Measurements from ENCODE around the gene MOCS3. TPM values are rescaled to one million over a fixed set of nuclear protein-coding genes. Genes with fewer than 3 reads are reported as not detected.
"Not testable (repeated sequence)": the region's sequence is repeated elsewhere in the genome, so short reads cannot be mapped to it uniquely, and the experiment has no call there.

MOCS3 gene
- polyA plus RNA-seq, 3 donors: 1.7 to 2.6 (median 2.0) TPM

DNA sequence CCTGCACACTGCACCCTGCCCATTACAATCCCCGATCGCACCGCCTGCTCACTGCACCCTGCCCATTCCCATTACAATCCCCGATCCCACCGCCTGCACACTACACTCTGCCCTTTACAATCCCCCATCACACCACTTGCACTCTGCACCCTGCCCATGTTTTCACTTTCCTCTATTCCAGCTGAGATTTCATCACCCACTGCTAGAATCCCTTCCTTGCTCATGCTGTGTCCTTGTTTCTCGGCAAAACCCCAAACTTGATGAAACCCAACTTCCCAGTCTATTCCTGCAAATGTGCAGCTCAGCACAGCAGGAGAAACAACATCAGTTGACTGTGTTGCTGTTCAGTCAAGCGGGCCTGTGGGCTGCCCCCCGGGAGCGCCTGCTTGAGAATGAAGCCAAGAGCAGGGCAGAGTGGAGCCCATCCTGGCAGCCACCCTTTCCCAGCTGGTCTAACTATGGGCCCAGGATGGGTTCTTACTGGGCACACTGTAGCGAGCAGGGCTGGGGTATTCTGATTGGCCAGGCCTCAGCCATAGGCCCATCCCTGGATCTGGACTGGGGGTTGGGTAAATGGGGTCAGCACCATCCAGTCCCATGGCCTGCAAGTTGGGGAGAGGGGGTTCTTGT lies 17.2 kb downstream of the MOCS3 start:
- no peak overlapping the region for H3K27ac ChIP-seq (ENCODE audit: low read depth, low read length)
- 89 to 92% (median 89%) methylated on average over 10 of the region's 10 CpGs for WGBS, 3 donors

DNA sequence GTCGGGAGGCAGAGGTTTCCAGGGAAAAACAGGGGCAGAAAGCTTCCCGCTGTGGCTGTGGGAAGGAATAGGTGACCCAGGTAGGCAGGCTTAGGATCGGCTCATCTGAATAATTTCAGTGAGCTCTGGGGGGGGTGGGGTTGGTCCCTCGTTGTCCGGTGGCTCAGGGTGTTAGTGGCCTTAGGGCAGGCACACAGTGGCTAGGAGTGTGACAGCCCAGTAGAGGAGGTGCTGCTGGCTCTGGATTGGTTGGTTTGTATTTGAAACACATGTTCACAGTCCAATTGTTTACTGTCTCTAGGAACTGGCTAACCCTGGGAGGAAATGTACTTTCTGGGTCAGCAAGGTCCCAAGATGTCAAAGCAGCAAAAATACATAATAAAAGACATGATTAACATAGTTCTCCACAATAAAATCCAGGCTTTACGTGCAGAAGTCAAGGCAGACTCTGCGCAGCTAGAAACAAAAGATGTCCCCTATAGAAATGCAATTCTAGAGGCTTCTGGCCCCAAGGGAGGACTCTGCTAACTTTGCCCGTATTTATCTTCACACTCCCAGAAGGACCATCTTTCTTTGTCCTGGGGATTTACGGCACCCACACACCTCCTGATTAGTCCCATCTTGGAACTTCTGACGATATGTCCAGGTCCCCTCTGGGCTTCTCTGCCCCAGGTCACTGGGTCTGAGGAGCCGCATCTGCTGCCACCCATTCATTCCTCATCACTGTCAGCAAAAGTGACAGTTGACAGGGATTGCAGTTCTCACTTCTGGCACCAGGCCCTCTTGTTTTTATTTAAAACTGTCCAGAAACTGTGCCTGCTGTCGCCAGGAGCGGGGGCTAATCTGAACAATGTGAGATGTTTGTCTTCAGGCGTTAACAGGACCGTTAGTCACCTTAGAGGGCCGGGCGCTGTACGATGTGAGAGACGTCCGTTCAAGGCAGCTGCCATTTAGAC lies 18.7 kb downstream of the MOCS3 start:
- WGBS, 3 donors: 42 to 60% (median 56%) methylated on average over 20 of the region's 20 CpGs
- H3K27ac ChIP-seq (ENCODE audit: low read depth, low read length): no peak overlapping the region

DNA sequence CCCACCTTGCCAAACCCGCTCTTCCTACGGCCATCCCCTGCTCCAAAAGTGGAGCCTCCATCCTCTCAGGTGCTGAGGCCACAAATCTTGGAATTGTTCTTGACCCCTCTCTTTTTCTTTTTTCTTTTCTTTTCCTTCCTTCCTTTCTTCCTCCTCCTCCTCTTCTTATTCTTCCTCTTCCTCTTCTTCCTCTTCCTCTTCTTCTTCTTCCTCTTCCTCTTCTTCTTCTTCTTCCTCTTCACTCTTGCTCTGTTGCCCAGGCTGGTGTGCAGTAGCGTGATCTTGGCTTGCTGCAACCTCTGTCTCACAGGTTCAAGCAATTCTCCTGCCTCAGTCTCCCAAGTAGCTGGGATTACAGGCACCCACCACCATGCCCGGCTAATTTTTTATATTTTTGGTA lies 19.9 kb downstream of the MOCS3 start:
- not testable (repeated sequence) for H3K27ac ChIP-seq (ENCODE audit: low read depth, low read length)
- WGBS, 3 donors: 83 to 94% (median 88%) methylated on average over 4 of the region's 4 CpGs

DNA sequence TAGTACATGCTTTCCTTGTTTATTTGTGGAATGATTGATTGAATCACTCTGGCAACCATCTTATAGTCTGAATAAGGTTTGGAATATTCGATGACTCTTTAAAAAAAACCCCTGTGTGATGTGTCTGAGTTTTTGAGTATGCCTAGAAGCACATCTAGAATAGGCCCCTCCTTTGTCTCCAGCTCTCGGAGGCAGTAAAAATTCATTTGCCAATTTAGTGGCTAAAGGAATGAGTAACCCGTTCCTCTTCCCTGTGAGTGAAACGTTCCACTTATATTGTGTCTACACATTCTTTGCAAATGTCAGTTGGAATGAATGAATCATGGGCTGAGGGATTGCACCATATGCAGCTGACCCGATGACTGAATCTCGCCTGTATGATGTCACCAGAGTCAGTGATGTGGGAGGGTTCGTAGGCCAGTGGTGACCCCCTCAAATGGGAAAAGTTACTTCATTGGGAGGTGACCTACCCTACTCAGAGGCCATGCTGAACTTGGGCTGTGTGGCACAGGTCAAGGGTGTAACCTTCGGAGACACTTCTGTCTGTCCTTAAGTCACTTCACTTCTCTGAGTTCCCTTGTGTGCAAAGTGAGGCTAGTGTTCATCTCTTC lies 21.6 kb downstream of the MOCS3 start:
- WGBS, 3 donors: 46 to 59% (median 47%) methylated on average over 8 of the region's 8 CpGs
- no peak overlapping the region for H3K27ac ChIP-seq (ENCODE audit: low read depth, low read length)

DNA sequence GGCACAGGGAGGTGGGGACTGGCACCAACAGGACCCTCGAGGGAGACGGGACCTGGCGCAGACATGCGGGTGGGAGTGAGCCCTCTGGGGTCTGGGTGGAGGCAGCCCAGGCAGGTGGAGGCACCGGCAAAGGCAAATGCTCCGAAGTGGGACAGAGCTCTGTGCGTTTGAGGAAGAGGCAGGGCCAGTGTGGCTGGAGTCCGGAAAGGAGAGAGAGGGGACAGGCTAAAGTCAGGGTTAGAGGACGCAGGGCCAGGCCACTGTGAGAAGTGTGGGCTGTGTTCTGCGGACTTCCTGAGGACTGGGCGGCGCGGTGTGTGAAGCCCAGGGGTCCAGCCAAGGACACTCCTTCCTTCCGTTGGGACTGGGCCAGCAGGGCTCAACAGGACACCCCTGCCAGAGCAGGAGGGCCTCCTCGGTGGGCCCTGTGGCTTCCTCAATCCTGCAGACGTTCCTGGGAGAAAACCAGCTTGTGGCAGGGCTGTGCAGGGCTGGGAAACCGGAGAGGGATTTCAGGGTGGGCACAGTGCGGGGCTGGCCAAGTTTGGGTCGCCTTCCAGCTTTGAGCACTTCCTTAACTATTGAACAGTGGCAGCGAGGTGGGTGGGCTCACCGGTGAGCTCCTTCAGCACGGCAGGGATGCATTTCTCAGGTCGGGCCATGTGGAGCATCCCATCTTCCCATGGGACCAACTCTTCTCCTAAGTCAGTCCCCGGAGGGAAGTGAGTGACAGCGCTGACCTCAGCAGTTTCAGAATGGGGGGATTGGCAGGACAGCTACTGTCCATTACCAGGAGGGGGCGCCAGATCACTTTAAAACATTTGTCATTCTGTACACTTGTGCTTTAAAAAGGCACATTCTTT lies 22.5 kb downstream of the MOCS3 start:
- WGBS, 3 donors: 38 to 47% (median 40%) methylated on average over 26 of the region's 26 CpGs
- no peak overlapping the region for H3K27ac ChIP-seq (ENCODE audit: low read depth, low read length)

DNA sequence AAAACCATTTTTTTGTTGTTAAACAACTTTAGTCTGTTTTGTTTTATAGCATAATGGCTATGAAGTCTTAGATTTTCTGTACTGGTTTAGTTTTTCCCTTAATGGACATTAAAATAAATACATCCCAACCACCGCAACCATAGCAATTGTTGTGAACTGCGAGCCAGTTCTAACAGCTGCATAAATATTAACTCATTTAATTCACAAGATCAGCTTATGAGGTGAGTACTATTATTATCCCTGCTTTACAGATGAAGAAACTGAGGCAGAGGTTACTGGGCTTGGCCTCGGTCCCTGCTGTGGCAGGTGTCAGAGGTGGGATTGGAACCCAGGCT lies 23.1 kb downstream of the MOCS3 start:
- no peak overlapping the region for H3K27ac ChIP-seq (ENCODE audit: low read depth, low read length)
- WGBS, 3 donors: 86 to 93% (median 92%) methylated on average over 3 of the region's 3 CpGs

DNA sequence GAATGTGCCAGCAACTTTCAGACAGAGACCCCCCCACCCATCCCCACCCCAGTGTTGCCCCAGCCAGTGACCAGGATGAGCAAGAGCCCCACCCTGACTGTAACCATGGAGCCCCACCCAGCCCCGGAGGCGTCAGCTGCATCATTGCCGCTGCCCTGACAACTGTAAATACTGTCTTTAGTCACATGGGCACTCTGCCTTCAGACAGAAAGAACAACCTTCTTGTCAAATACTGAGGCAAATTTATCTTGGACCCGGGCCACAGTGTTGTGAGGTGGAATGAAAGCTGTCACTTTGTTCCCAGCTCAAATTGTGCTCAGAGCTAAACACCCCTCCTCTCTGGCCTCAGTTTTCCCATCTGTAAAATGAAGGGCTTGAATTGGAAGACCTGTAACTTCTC lies 23.7 kb downstream of the MOCS3 start:
- 15 to 30% (median 29%) methylated on average over 4 of the region's 4 CpGs for WGBS, 3 donors
- H3K27ac ChIP-seq (ENCODE audit: low read depth, low read length): no peak overlapping the region

DNA sequence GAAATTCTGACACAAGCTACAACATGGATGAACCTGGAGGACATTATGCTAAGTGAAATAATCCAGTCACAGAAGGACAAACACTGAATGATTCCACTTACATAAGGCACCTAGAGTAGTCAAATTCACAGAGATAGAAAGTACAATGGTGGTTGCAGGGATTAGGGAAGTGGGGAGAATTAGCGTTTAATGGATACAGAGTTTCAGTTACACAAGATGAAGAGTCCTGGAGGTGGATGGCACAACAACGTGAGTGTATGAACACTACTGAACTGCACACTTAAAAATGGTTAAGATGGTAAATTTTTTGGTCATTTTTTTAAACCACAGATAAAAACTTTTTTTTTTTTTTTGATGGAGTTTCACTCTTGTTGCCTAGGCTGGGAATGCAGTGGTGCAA lies 24.7 kb downstream of the MOCS3 start:
- 27 to 51% (median 40%) methylated on average over 2 of the region's 2 CpGs for WGBS, 3 donors
- no peak overlapping the region for H3K27ac ChIP-seq (ENCODE audit: low read depth, low read length)

DNA sequence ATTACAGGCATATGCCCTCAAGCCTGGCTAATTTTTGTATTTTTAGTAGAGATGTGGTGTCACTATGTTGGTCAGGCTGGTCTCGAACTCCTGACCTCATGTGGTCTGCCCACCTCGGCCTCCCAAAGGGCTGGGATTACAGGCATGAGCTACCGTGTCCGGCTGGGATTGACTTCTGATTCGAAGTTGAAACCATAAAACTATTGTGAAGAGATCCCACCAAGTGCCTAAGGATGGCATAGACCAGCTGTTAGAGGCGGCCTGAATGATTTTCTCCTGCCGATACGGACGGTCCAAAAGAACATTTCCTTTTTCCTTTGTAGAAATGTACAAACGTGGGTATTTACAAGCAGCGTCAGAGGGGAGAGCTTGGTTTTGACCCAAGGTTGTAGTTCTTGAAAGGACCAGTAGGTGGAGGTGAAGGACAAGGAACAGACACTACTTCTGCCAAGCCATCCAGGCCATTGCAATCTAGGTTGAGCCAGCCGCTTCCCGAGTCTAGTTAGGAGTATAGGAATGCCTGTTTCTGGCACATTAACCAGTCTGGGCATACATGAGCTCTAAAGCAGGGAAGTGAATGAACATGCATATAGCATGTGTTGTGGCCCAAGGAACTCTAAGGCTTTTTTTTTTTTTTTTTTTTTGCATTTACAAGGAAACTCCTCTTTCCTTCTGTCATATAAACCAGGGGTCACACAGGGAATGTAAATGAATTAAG lies 29.0 kb downstream of the MOCS3 start:
- no peak overlapping the region for H3K27ac ChIP-seq (ENCODE audit: low read depth, low read length)
- WGBS, 3 donors: 13 to 16% (median 15%) methylated on average over 13 of the region's 13 CpGs

DNA sequence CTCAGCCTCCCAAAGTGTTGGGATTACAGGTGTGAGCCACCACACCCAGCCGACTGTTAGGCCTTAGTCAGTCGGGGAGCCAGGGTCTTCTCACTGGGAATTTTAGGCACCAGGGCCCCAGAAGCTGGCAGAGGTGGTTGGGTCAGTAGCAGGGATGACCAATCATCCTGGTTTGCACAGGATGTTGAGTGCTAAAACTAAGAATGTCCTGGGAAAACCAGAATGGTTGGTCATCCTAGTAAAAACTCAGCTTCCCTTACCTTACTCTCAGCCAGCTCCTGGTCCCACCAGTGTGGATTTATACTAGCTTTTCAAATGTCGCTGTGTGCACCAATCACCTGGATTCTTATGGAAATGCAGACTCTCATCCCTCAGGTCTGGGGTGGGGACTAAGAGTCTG lies 32.5 kb downstream of the MOCS3 start:
- 72 to 86% (median 77%) methylated on average over 3 of the region's 3 CpGs for WGBS, 3 donors
- no peak overlapping the region for H3K27ac ChIP-seq (ENCODE audit: low read depth, low read length)

DNA sequence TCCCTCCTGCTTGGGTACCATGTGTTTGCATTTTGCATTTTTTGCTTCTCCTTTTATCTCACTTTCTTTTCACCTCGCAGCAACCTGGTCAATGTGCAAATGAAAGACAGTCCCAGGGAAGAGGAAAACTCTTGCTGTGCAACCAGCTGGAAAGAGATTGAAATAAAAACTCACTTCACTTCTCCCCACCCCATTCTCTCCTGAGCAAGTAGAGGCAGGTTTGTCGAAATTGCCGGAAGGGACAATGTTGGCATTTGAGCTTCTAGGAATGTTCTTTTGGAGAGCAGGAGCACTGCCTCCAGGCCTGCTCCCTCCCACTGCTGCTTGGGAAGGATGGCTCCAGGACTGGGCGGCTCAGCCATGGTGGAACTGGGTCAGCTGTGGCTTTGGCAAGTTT lies 33.7 kb downstream of the MOCS3 start:
- 38 to 71% (median 58%) methylated on average over 4 of the region's 4 CpGs for WGBS, 3 donors
- no peak overlapping the region for H3K27ac ChIP-seq (ENCODE audit: low read depth, low read length)

DNA sequence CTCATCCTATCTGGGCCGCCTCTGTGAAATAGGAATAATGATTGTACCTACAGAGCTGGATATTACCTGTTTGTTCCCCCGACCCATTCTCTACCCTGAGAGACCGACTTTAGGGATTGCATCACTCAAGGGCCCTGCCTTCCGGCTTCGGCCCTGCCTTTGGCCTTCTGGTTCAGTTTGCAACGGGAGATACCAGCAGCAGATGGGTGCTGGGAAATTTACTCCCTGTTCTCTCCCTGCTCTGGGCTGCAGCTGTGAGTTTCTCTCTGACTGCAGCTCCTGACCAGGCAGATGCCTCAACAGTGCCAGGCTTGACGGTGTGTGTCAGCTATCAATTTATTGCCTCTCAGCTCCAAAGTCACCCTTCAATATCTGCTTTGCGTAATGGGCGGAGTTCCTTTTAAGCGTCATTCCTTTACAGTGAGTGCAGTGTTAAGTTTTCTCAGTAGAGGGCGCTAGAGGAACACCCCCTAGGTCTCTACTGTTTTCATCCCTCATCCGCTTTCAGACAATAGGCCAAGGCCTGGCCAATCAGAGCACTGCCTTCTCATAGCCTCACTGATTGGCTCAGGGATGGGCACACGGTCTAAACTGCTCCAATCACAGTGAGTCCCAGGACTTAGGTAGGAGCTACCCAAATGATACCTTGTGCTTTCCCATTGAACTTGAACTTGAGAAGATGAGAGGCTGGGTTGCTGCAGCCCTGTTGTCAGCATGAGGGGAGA lies 34.3 kb downstream of the MOCS3 start:
- WGBS, 3 donors: 35 to 44% (median 43%) methylated on average over 13 of the region's 13 CpGs

DNA sequence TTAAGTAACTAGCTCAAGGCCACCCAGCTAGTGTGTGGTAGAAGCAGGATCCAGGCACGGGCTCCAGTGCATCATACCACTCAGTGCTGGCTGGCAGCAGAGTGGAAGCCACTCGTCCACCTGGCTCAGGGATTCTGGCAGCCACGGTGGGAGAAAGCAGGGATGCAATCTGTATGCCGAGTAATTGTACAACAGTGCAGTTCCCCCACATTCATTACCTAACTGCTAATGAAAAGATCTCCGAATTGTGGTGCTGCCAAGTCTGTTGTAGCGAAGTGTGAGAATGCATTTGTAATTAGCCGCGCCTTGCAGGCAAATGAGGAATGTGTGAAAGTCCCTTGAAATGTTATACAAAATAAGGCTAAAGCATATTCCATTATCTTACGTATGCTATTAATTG lies 35.3 kb downstream of the MOCS3 start:
- WGBS, 3 donors: 71 to 88% (median 78%) methylated on average over 9 of the region's 9 CpGs
- no peak overlapping the region for H3K27ac ChIP-seq (ENCODE audit: low read depth, low read length)

More for the DNA sequence above, 34.3 kb downstream of the MOCS3 start:
- no peak overlapping the region for H3K27ac ChIP-seq (ENCODE audit: low read depth, low read length)

DNA sequence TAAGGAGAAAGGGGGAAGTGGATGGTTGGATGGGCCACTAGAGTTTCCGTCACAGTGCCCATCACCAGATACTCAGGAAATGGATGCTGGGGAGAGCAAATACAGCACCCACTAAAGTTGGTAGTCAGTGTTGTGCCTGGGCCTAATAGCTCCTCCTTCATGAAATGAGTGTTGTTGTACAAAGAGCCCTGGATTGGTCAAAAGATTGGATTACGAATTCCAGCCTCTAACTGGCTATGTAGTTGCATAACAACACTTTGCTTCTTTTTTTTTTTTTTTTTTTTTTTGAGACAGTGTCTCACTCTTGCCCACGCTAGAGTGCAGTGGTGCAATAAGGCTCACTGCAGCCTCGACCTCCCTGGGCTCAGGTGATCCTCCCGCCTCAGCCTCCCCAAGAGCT lies 36.9 kb downstream of the MOCS3 start:
- 68 to 85% (median 73%) methylated on average over 5 of the region's 5 CpGs for WGBS, 3 donors
- H3K27ac ChIP-seq (ENCODE audit: low read depth, low read length): no peak overlapping the region

DNA sequence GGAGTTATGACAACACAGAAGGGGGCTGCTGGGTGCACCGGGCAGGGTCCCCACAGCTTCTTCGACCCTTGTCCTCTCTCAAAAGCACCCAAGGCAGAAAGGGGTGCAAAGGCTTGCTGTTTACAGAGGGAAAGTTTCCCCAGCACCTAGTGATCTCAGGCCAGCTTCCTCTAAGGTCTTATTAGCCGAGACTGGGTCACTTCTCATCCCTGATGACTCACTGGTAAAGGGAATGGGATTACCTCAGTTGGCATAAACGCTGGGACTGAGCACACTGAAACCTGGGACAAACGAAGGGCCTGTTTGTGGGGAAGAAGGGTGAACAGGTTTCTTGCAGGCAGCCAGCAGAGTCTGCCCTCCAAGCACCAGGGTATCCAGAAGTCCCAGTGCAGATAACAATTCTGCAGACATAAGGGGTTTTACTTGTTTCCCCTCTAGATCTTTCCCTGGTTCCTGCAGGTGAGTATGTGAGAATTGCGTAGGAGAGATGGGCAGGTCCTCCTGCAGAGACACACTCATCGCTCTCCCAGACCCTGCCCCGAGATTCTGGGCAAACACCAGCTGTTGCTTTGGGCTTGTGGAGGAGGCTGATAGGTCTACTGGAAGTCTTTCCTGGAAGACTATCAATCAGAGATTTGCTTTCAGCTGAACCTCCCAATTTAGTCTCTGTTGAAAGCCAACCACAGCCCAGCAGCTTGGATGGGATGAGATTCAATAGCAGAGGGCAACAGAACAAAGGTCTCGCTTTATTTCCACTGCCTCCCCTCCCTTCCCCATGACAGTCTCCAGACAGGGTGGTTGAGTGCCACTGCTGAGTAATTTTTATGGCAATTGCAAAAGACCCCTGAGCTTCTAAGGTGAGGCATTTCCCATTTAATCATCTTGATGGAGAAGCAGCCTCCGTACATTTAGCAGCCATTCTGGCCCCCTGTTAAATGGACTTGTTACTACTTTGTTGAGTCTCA lies 38.6 kb downstream of the MOCS3 start:
- 45 to 48% (median 47%) methylated on average over 10 of the region's 10 CpGs for WGBS, 3 donors
- H3K27ac ChIP-seq (ENCODE audit: low read depth, low read length): no peak overlapping the region

DNA sequence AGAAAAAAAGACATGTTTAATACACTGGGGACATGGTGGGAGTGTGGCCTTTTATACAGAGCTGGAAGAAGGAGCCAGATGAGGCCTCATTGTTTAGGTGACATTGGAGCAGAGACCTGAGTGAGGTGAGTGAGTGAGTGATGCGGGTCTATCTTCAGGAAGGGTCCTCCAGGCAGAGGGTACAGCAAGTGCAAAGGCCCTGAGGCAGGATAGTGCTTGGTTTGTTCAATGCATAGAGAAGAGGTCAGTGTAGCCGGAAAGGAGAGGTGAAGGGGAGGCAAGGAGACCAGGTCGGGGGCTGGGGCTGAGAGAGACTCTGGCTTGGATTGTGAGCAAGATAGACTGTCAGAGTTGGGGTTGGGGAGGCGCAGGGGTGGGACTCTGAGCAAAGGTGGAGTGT lies 40.7 kb downstream of the MOCS3 start:
- H3K27ac ChIP-seq (ENCODE audit: low read depth, low read length): no peak overlapping the region
- WGBS, 3 donors: 77 to 91% (median 89%) methylated on average over 4 of the region's 4 CpGs

Data from adipose tissue (tissue), 3 donors.